HG02885 (cell line): Measurements from ENCODE around the gene DUT.
A peak's percentile ranks its signal among the peaks of the same experiment; 100 is the strongest.

Experiments used
- ATAC-seq: cut with Tn5 transposase; IDR thresholded peaks from one replicate; pipeline ENCODE4 v1.9.1; 2021; ENCODE audit warnings: mild to moderate bottlenecking; ENCODE audit not compliant: unreplicated experiment, poor library complexity

DUT gene

GRCh38 chr15:48330855-48331795 lies at the start of gene DUT:
Gene DUT, plus strand, starts transcription at chr15:48331429. Its CDS starts 87 bp downstream, at chr15:48331516.
- ATAC-seq, result peak; percentile 85

GRCh38 chr15:48281674-48282073 lies 49.6 kb upstream of the DUT start:
- ATAC-seq, result no peak

- ATAC-seq, result no peak
Observed at GRCh38 chr15:48282216-48282615, 49.0 kb upstream of the DUT start.

- no peak for ATAC-seq
Observed at GRCh38 chr15:48283396-48284145, 47.7 kb upstream of the DUT start.

- ATAC-seq, result peak; percentile 94
Observed at GRCh38 chr15:48285329-48286214, 45.7 kb upstream of the DUT start.

GRCh38 chr15:48289628-48290027 lies 41.6 kb upstream of the DUT start:
- no peak for ATAC-seq

- ATAC-seq, result no peak
Observed at GRCh38 chr15:48292458-48292857, 38.8 kb upstream of the DUT start.

GRCh38 chr15:48297668-48298067 lies 33.6 kb upstream of the DUT start:
- ATAC-seq, result no peak

- ATAC-seq, result no peak
Observed at GRCh38 chr15:48298914-48299313, 32.3 kb upstream of the DUT start.

GRCh38 chr15:48300038-48300437 lies 31.2 kb upstream of the DUT start:
- no peak for ATAC-seq

- no peak for ATAC-seq
Observed at GRCh38 chr15:48304398-48304797, 26.8 kb upstream of the DUT start.

GRCh38 chr15:48306639-48307038 lies 24.6 kb upstream of the DUT start:
- ATAC-seq, result no peak

- ATAC-seq, result no peak
Observed at GRCh38 chr15:48307586-48307985, 23.6 kb upstream of the DUT start.

GRCh38 chr15:48309740-48310139 lies 21.5 kb upstream of the DUT start:
- no peak for ATAC-seq

- no peak for ATAC-seq
Observed at GRCh38 chr15:48313216-48313615, 18.0 kb upstream of the DUT start.

GRCh38 chr15:48315041-48315440 lies 16.2 kb upstream of the DUT start:
- no peak for ATAC-seq

- no peak for ATAC-seq
Observed at GRCh38 chr15:48317221-48317620, 14.0 kb upstream of the DUT start.

- no peak for ATAC-seq
Observed at GRCh38 chr15:48318131-48318530, 13.1 kb upstream of the DUT start.

- ATAC-seq, result no peak
Observed at GRCh38 chr15:48323294-48323693, 7.9 kb upstream of the DUT start.

- ATAC-seq, result no peak
Observed at GRCh38 chr15:48324949-48325348, 6.3 kb upstream of the DUT start.
